ENCODE data around the gene RERG. TPM values are rescaled to one million over a fixed set of nuclear protein-coding genes. Genes with fewer than 3 reads are reported as not detected.

Gene RERG
- total RNA-seq, 1 experiment from 2014 or later = not detected

DNA sequence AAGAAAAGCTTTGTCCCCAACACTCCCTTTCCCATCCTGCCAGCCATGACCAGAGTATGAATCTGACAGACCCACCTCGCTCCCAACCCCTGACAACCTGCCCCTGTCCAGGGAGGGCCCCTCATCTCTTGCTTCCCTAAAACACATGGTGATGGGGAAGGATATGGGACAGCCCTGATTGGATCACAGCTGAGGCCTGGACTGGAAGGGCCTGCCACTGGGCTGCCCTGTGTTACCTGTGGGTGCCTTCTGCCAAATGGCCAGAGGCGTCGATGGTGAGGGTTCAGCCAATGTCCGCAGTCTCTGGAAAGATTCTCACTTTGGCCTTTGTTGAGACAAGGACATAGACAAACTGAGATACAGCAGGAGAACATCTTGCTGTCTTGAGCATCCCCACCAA, 13.3 kb upstream of the RERG start:
- H3K36me3 ChIP-seq (ENCODE audit: control insufficient read depth, insufficient read depth, low read length) = no peaks in the 10 kb centered on the region
- no peaks in the 10 kb centered on the region for H3K27me3 ChIP-seq (replicated peaks; ENCODE audit: control insufficient read depth, insufficient read depth, low read length)
- H3K4me3 Mint-ChIP-seq (ENCODE audit: unreplicated experiment) = no peak overlapping the region
- TF ChIP-seq, protein P1, sequence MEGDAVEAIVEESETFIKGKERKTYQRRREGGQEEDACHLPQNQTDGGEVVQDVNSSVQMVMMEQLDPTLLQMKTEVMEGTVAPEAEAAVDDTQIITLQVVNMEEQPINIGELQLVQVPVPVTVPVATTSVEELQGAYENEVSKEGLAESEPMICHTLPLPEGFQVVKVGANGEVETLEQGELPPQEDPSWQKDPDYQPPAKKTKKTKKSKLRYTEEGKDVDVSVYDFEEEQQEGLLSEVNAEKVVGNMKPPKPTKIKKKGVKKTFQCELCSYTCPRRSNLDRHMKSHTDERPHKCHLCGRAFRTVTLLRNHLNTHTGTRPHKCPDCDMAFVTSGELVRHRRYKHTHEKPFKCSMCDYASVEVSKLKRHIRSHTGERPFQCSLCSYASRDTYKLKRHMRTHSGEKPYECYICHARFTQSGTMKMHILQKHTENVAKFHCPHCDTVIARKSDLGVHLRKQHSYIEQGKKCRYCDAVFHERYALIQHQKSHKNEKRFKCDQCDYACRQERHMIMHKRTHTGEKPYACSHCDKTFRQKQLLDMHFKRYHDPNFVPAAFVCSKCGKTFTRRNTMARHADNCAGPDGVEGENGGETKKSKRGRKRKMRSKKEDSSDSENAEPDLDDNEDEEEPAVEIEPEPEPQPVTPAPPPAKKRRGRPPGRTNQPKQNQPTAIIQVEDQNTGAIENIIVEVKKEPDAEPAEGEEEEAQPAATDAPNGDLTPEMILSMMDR (IDR thresholded peaks at IDR 0.05; ENCODE audit: insufficient read depth in 1 of 2, low read depth in 1 of 2, low read length in 1 of 2, severe bottlenecking in 1 of 2, unreplicated experiment in 1 of 2) = no peak
- H3K27me3 Mint-ChIP-seq (ENCODE audit: insufficient read depth, unreplicated experiment) = peaks cover 9% of the 10 kb centered on the region
- POLR2A ChIA-PET = no interaction called here
- intact Hi-C loops (cut with micrococcal nuclease; ENCODE audit: unreplicated experiment) = no loop called here
- H3K4me3 ChIP-seq (ENCODE audit: low read depth, low read length) = no peak overlapping the region
- CTCF ChIA-PET = no interaction called here
- no peaks in the 10 kb centered on the region for H3K9me3 ChIP-seq
- no peak for DNase-seq
- no peaks in the 10 kb centered on the region for H3K9me3 Mint-ChIP-seq (ENCODE audit: unreplicated experiment)
- BruUV-seq (replicated peaks) = no TSS peak
- no peak overlapping the region for H3K27ac Mint-ChIP-seq (ENCODE audit: unreplicated experiment)
- no peaks in the 10 kb centered on the region for H3K36me3 Mint-ChIP-seq (ENCODE audit: insufficient read depth, unreplicated experiment)
- no peaks in the 10 kb centered on the region for H3K4me1 ChIP-seq
- H3K4me1 Mint-ChIP-seq (ENCODE audit: low read depth, unreplicated experiment) = no peaks in the 10 kb centered on the region

DNA sequence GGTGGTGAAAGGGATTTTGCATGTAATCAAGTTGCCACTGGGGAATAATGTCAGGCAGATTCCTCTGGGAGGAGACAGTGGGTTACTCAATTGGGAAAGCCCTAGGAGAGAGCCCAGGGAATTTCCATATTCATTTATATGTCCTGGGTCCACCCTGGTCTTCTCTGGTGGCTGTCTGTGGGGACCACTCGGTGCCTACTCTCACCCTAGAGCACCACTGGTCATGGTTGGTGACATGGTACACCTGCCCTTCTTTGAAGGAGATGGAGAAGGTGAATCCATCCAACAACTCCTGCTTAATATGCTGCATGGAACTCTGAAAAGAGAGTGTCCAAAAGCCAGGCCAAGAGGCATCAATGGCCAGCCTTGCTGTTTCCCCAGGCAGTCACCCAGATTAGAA, 12.8 kb upstream of the RERG start:
- no peak overlapping the region for H3K27ac Mint-ChIP-seq (ENCODE audit: unreplicated experiment)
- TF ChIP-seq, protein P1 (IDR thresholded peaks at IDR 0.05; ENCODE audit: insufficient read depth in 1 of 2, low read depth in 1 of 2, low read length in 1 of 2, severe bottlenecking in 1 of 2, unreplicated experiment in 1 of 2) = no peak
- H3K27me3 Mint-ChIP-seq (ENCODE audit: insufficient read depth, unreplicated experiment) = peaks cover 9% of the 10 kb centered on the region

DNA sequence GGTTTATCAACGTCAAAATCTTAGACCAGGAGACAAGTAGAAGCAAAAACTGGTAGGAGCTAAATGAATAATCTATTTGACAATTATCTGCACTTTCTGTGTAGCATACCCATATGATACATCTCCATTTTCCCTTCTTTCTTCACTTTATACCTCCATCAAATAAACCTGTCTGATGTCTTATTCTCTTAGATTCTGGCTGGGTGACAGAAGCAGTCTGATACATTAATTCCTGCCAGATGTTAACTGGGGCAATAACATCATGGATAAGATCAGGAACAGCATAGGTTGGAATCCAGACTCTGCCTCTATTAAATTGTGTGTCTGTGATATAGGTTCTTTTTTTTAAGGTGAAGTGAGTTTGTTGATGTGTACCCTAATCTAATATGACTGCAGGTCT, 11.7 kb upstream of the RERG start:
- Mint-ChIP-seq H3K27ac (ENCODE audit: unreplicated experiment) (no peak overlapping the region), H3K4me1 (ENCODE audit: low read depth, unreplicated experiment) (no peaks in the 10 kb centered on the region)

More for the DNA sequence above, 12.8 kb upstream of the RERG start:
- ChIA-PET POLR2A (no interaction called here), CTCF (no interaction called here)
- Histone ChIP-seq H3K9me3 (no peaks in the 10 kb centered on the region), H3K4me3 (ENCODE audit: low read depth, low read length) (no peak overlapping the region), H3K36me3 (ENCODE audit: control insufficient read depth, insufficient read depth, low read length) (no peaks in the 10 kb centered on the region), H3K4me1 (no peaks in the 10 kb centered on the region), H3K27me3 (replicated peaks; ENCODE audit: control insufficient read depth, insufficient read depth, low read length) (no peaks in the 10 kb centered on the region)
- Mint-ChIP-seq H3K36me3 (ENCODE audit: insufficient read depth, unreplicated experiment) (no peaks in the 10 kb centered on the region), H3K4me1 (ENCODE audit: low read depth, unreplicated experiment) (no peaks in the 10 kb centered on the region), H3K4me3 (ENCODE audit: unreplicated experiment) (no peak overlapping the region), H3K9me3 (ENCODE audit: unreplicated experiment) (no peaks in the 10 kb centered on the region)
- intact Hi-C loops (cut with micrococcal nuclease; ENCODE audit: unreplicated experiment) = no loop called here
- no TSS peak for BruUV-seq (replicated peaks)
- no peak for DNase-seq

More for the DNA sequence above, 11.7 kb upstream of the RERG start:
- intact Hi-C loops (cut with micrococcal nuclease; ENCODE audit: unreplicated experiment) = no loop called here
- ChIA-PET CTCF (interaction anchor here (0.6 kb wide), 1 partner anchor 1568 kb away, joined by 3 read pairs; no protein-coding TSS in a partner anchor), POLR2A (no interaction called here)
- peaks cover 9% of the 10 kb centered on the region for H3K27me3 Mint-ChIP-seq (ENCODE audit: insufficient read depth, unreplicated experiment)
- H3K9me3 Mint-ChIP-seq (ENCODE audit: unreplicated experiment) = no peaks in the 10 kb centered on the region
- no peak overlapping the region for H3K4me3 Mint-ChIP-seq (ENCODE audit: unreplicated experiment)
- no peaks in the 10 kb centered on the region for H3K9me3 ChIP-seq
- TF ChIP-seq, protein P1 (IDR thresholded peaks at IDR 0.05; ENCODE audit: insufficient read depth in 1 of 2, low read depth in 1 of 2, low read length in 1 of 2, severe bottlenecking in 1 of 2, unreplicated experiment in 1 of 2) = no peak
- no peak for DNase-seq
- no peaks in the 10 kb centered on the region for H3K4me1 ChIP-seq
- no peaks in the 10 kb centered on the region for H3K36me3 Mint-ChIP-seq (ENCODE audit: insufficient read depth, unreplicated experiment)
- no peak overlapping the region for H3K4me3 ChIP-seq (ENCODE audit: low read depth, low read length)
- no peaks in the 10 kb centered on the region for H3K36me3 ChIP-seq (ENCODE audit: control insufficient read depth, insufficient read depth, low read length)
- H3K27me3 ChIP-seq (replicated peaks; ENCODE audit: control insufficient read depth, insufficient read depth, low read length) = no peaks in the 10 kb centered on the region
- BruUV-seq (replicated peaks) = no TSS peak

Data from Caco-2 (cell line).